Chondrocyte (in vitro differentiated cells): ENCODE measurements around the gene MROH2B. TPM values are rescaled to one million over a fixed set of nuclear protein-coding genes. Genes with fewer than 3 reads are reported as not detected.

Source experiments
- DNase-seq: peaks from one replicate; pipeline ENCODE4 v3.0.0; 2021; ENCODE audit warnings: mixed read lengths, low spot score
- H3K27ac Mint-ChIP-seq: one replicate; pipeline ENCODE4 v1.8.0; 2021; ENCODE audit warnings: mild to moderate bottlenecking, moderate library complexity, mixed read lengths; ENCODE audit not compliant: unreplicated experiment
- H3K27me3 Mint-ChIP-seq: 2 replicates; pipeline ENCODE4 v1.8.0; 2021; ENCODE audit warnings: low read depth, mixed read lengths
- H3K36me3 Mint-ChIP-seq: 2 replicates; pipeline ENCODE4 v1.8.0; 2021; ENCODE audit warnings: low read depth, mixed read lengths
- H3K4me1 Mint-ChIP-seq: 2 replicates; pipeline ENCODE4 v1.8.0; 2021; ENCODE audit warnings: low read depth, mild to moderate bottlenecking, mixed read lengths
- H3K4me3 Mint-ChIP-seq: one replicate; pipeline ENCODE4 v1.8.0; 2021; ENCODE audit warnings: mild to moderate bottlenecking, moderate library complexity, mixed read lengths; ENCODE audit not compliant: unreplicated experiment
- H3K9me3 Mint-ChIP-seq: 2 replicates; pipeline ENCODE4 v1.8.0; 2021; ENCODE audit warnings: low read depth, mixed read lengths
- CTCF ChIP-seq: fragments of 200-600 bp; sonication (generic); IDR thresholded peaks from 2 replicates; pipeline ENCODE4 v1.5.0; 2021; ENCODE audit warnings: antibody characterized with exemption, mild to moderate bottlenecking, moderate library complexity
- long read RNA-seq: library from polyadenylated mRNA; stranded (forward); transcript quantifications from one replicate; pipeline ENCODE4 v2.0.0, GENCODE V29; 2021
- total RNA-seq: library from RNA; stranded (reverse); gene quantifications from 3 replicates; pipeline ENCODE4 v1.2.1, GENCODE V29; 2021

Gene MROH2B
- total RNA-seq = not detected in 3 replicates
- long read RNA-seq = 0 reads

GRCh38 chr5:41071242-41071641, at the start of gene MROH2B:
Gene MROH2B (minus strand): TSS chr5:41071342. CDS start chr5:41070852, 490 bp downstream.
- Mint-ChIP-seq H3K4me3 (no peak within 1 kb of the TSS), H3K9me3 (peaks cover 8% of the 10 kb centered on the region)

GRCh38 chr5:41120600-41120999, 49.5 kb upstream of the MROH2B start:
- no peak for TF ChIP-seq CTCF
- Mint-ChIP-seq H3K4me1 (no peaks in the 10 kb centered on the region), H3K36me3 (no peaks in the 10 kb centered on the region), H3K4me3 (no peak overlapping the region), H3K9me3 (peaks cover 4% of the 10 kb centered on the region), H3K27ac (no peak overlapping the region), H3K27me3 (peaks cover 3% of the 10 kb centered on the region)
- peak; percentile 82 for DNase-seq

More at GRCh38 chr5:41071242-41071641, at the start of gene MROH2B:
- Mint-ChIP-seq H3K27me3 (no peaks in the 10 kb centered on the region), H3K36me3 (no peaks in the 10 kb centered on the region), H3K4me1 (no peaks in the 10 kb centered on the region), H3K27ac (no peak within 1 kb of the TSS)
- no peak for DNase-seq
- TF ChIP-seq CTCF = no peak

GRCh38 chr5:41118177-41118576, 47.0 kb upstream of the MROH2B start:
- no peak overlapping the region for H3K4me3 Mint-ChIP-seq
- peaks cover 3% of the 10 kb centered on the region for H3K27me3 Mint-ChIP-seq
- TF ChIP-seq CTCF = no peak
- no peak overlapping the region for H3K27ac Mint-ChIP-seq
- H3K4me1 Mint-ChIP-seq = no peaks in the 10 kb centered on the region
- H3K36me3 Mint-ChIP-seq = no peaks in the 10 kb centered on the region
- no peak for DNase-seq
- peaks cover 4% of the 10 kb centered on the region for H3K9me3 Mint-ChIP-seq

- H3K4me3 Mint-ChIP-seq = no peak overlapping the region
- no peaks in the 10 kb centered on the region for H3K4me1 Mint-ChIP-seq
- peaks cover 3% of the 10 kb centered on the region for H3K27me3 Mint-ChIP-seq
- no peaks in the 10 kb centered on the region for H3K9me3 Mint-ChIP-seq
- TF ChIP-seq CTCF = no peak
- H3K36me3 Mint-ChIP-seq = no peaks in the 10 kb centered on the region
- DNase-seq = no peak
- H3K27ac Mint-ChIP-seq = no peak overlapping the region
These were observed 44.1 kb upstream of the MROH2B start for GRCh38 chr5:41115281-41115680.

- no peak overlapping the region for H3K27ac Mint-ChIP-seq
- no peak for DNase-seq
- TF ChIP-seq CTCF = no peak
- H3K4me1 Mint-ChIP-seq = no peaks in the 10 kb centered on the region
- no peak overlapping the region for H3K4me3 Mint-ChIP-seq
- H3K9me3 Mint-ChIP-seq = peaks cover 2% of the 10 kb centered on the region
- no peaks in the 10 kb centered on the region for H3K36me3 Mint-ChIP-seq
- H3K27me3 Mint-ChIP-seq = peaks cover 3% of the 10 kb centered on the region
These were observed 41.6 kb upstream of the MROH2B start for GRCh38 chr5:41112486-41113455.
